ENCODE data around the gene PXMP4. TPM values are rescaled to one million over a fixed set of nuclear protein-coding genes. Genes with fewer than 3 reads are reported as not detected.

The PXMP4 gene
- polyA plus RNA-seq, 1 donor from 2014 or later: 3.1 TPM

- Histone ChIP-seq H3K9me3 (ENCODE audit: low read length) (no peaks in the 10 kb centered on the region), H4K20me1 (ENCODE audit: insufficient read depth) (no peaks in the 10 kb centered on the region)
These were observed 7.0 kb upstream of the PXMP4 start for GRCh38 chr20:33727115-33727479.

GRCh38 chr20:33725607-33726264, 5.6 kb upstream of the PXMP4 start:
- no peaks in the 10 kb centered on the region for H3K79me2 ChIP-seq (replicated peaks; ENCODE audit: insufficient read depth, low read length)
- no peaks in the 10 kb centered on the region for H3K9me3 ChIP-seq (ENCODE audit: low read length)
- H4K20me1 ChIP-seq (ENCODE audit: insufficient read depth): no peaks in the 10 kb centered on the region
- H2AFZ ChIP-seq (ENCODE audit: low read depth, low read length): no peak overlapping the region
- H3K27ac ChIP-seq (ENCODE audit: low read length): no peak overlapping the region
- H3K4me2 ChIP-seq (ENCODE audit: low read length): no peak overlapping the region
- H3K9me2 ChIP-seq (ENCODE audit: insufficient read depth, low read length): no peaks in the 10 kb centered on the region
- no peak overlapping the region for H3K9ac ChIP-seq (ENCODE audit: low read length)
- no peak overlapping the region for H3K4me3 ChIP-seq (ENCODE audit: low read length)
- no peaks in the 10 kb centered on the region for H3F3A ChIP-seq (ENCODE audit: insufficient read depth, low read length, poor library complexity, severe bottlenecking)
- H3K36me3 ChIP-seq (ENCODE audit: insufficient read depth, low read length): no peaks in the 10 kb centered on the region
- TF ChIP-seq CTCF (IDR thresholded peaks at IDR 0.05; ENCODE audit: poor library complexity, severe bottlenecking): no peak
- no peak for TF ChIP-seq SMC3 (conservative IDR thresholded peaks at IDR 0.05; ENCODE audit: poor library complexity)
- H3K27me3 ChIP-seq (ENCODE audit: insufficient read depth, low read depth, low read length): no peaks in the 10 kb centered on the region

More at GRCh38 chr20:33727115-33727479, 7.0 kb upstream of the PXMP4 start:
- Histone ChIP-seq H3K9ac (ENCODE audit: low read length) (no peak overlapping the region), H3K36me3 (ENCODE audit: insufficient read depth, low read length) (no peaks in the 10 kb centered on the region), H3K79me2 (replicated peaks; ENCODE audit: insufficient read depth, low read length) (no peaks in the 10 kb centered on the region), H3K27ac (ENCODE audit: low read length) (no peak overlapping the region), H3K9me2 (ENCODE audit: insufficient read depth, low read length) (no peaks in the 10 kb centered on the region), H3F3A (ENCODE audit: insufficient read depth, low read length, poor library complexity, severe bottlenecking) (no peaks in the 10 kb centered on the region), H3K4me2 (ENCODE audit: low read length) (no peak overlapping the region), H3K4me3 (ENCODE audit: low read length) (no peak overlapping the region), H3K27me3 (ENCODE audit: insufficient read depth, low read depth, low read length) (no peaks in the 10 kb centered on the region), H2AFZ (ENCODE audit: low read depth, low read length) (no peak overlapping the region)
- TF ChIP-seq EZH2 (IDR thresholded peaks at IDR 0.05; ENCODE audit: borderline replicate concordance, insufficient read depth, low read length, poor library complexity, severe bottlenecking) (no peak), POLR2AphosphoS5 (IDR thresholded peaks at IDR 0.05) (no peak), CTCF (IDR thresholded peaks at IDR 0.05; ENCODE audit: poor library complexity, severe bottlenecking) (no peak), MXI1 (conservative IDR thresholded peaks at IDR 0.05; ENCODE audit: poor library complexity, severe bottlenecking) (no peak), RAD21 (conservative IDR thresholded peaks at IDR 0.05) (no peak), REST (IDR thresholded peaks at IDR 0.05; ENCODE audit: borderline replicate concordance) (no peak), TAF1 (IDR thresholded peaks at IDR 0.05; ENCODE audit: low read depth) (no peak), SMC3 (conservative IDR thresholded peaks at IDR 0.05; ENCODE audit: poor library complexity) (no peak), EP300 (conservative IDR thresholded peaks at IDR 0.05; ENCODE audit: poor library complexity, severe bottlenecking) (no peak)

Measured in neural cell (in vitro differentiated cells).